Kidney glomerular epithelial cell (primary cell): ENCODE measurements around the gene AZU1.

Experiments
- DNase-seq: peaks from one replicate; lab custom pipeline; 2025; lab: John Stamatoyannopoulos, UW

AZU1 gene

GRCh38 chr19:855566-856120 is 28.0 kb downstream of the AZU1 start:
- no peak for DNase-seq

- DNase-seq = no peak
Measured at GRCh38 chr19:858284-858683, 30.6 kb downstream of the AZU1 start.

- no peak for DNase-seq
Measured at GRCh38 chr19:858868-859843, 31.5 kb downstream of the AZU1 start, which contains the start of gene CFD. Gene CFD (plus strand): TSS chr19:859664. CDS start chr19:859690, 26 bp downstream.

GRCh38 chr19:861141-861755 is 33.6 kb downstream of the AZU1 start:
- no peak for DNase-seq

- no peak for DNase-seq
Measured at GRCh38 chr19:861756-862580, 34.3 kb downstream of the AZU1 start.

GRCh38 chr19:862581-863314 is 35.1 kb downstream of the AZU1 start:
- no peak for DNase-seq

GRCh38 chr19:863315-863620 is 35.6 kb downstream of the AZU1 start:
- no peak for DNase-seq

GRCh38 chr19:866769-867300 is 39.2 kb downstream of the AZU1 start:
- no peak for DNase-seq

- no peak for DNase-seq
Measured at GRCh38 chr19:867301-867793, 39.7 kb downstream of the AZU1 start.

- no peak for DNase-seq
Measured at GRCh38 chr19:867855-868457, 40.3 kb downstream of the AZU1 start.

- DNase-seq = no peak
Measured at GRCh38 chr19:868458-869244, 41.0 kb downstream of the AZU1 start.

GRCh38 chr19:869245-870177 is 41.9 kb downstream of the AZU1 start:
- DNase-seq = no peak

- no peak for DNase-seq
Measured at GRCh38 chr19:870314-870713, 42.7 kb downstream of the AZU1 start.

GRCh38 chr19:870963-871401 is 43.3 kb downstream of the AZU1 start:
- DNase-seq = no peak

- DNase-seq = no peak
Measured at GRCh38 chr19:871446-872265, 44.0 kb downstream of the AZU1 start.

GRCh38 chr19:872266-872951 is 44.8 kb downstream of the AZU1 start:
- no peak for DNase-seq

- no peak for DNase-seq
Measured at GRCh38 chr19:873084-873483, 45.4 kb downstream of the AZU1 start.
